Chondrocyte (in vitro differentiated cells): ENCODE measurements around the gene DKC1. TPM values are rescaled to one million over a fixed set of nuclear protein-coding genes. Genes with fewer than 3 reads are reported as not detected.
A peak's percentile ranks its signal among the peaks of the same experiment; 100 is the strongest.

Experiments
- DNase-seq: peaks from one replicate; pipeline ENCODE4 v3.0.0; 2021; ENCODE audit warnings: mixed read lengths, low spot score
- H3K27ac Mint-ChIP-seq: one replicate; pipeline ENCODE4 v1.8.0; 2021; ENCODE audit warnings: mild to moderate bottlenecking, moderate library complexity, mixed read lengths; ENCODE audit not compliant: unreplicated experiment
- H3K27me3 Mint-ChIP-seq: 2 replicates; pipeline ENCODE4 v1.8.0; 2021; ENCODE audit warnings: low read depth, mixed read lengths
- H3K36me3 Mint-ChIP-seq: 2 replicates; pipeline ENCODE4 v1.8.0; 2021; ENCODE audit warnings: low read depth, mixed read lengths
- H3K4me1 Mint-ChIP-seq: 2 replicates; pipeline ENCODE4 v1.8.0; 2021; ENCODE audit warnings: low read depth, mild to moderate bottlenecking, mixed read lengths
- H3K4me3 Mint-ChIP-seq: one replicate; pipeline ENCODE4 v1.8.0; 2021; ENCODE audit warnings: mild to moderate bottlenecking, moderate library complexity, mixed read lengths; ENCODE audit not compliant: unreplicated experiment
- H3K9me3 Mint-ChIP-seq: 2 replicates; pipeline ENCODE4 v1.8.0; 2021; ENCODE audit warnings: low read depth, mixed read lengths
- total RNA-seq: library from RNA; stranded (reverse); gene quantifications from 3 replicates; pipeline ENCODE4 v1.2.1, GENCODE V29; 2021
- TF ChIP-seq, protein P1 (sequence below): fragments of 200-600 bp; sonication (generic); IDR thresholded peaks from 2 replicates; pipeline ENCODE4 v1.5.0; 2021; ENCODE audit warnings: antibody characterized with exemption, mild to moderate bottlenecking, moderate library complexity

Gene DKC1
- total RNA-seq, 1 donor from 2014 or later = 31.1 TPM

- Mint-ChIP-seq H3K4me3 (no peak overlapping the region), H3K36me3 (no peaks in the 10 kb centered on the region), H3K4me1 (peaks cover 61% of the 10 kb centered on the region), H3K9me3 (peaks cover 5% of the 10 kb centered on the region), H3K27ac (peak overlapping the region; percentile 76), H3K27me3 (no peaks in the 10 kb centered on the region)
- TF ChIP-seq, protein P1, sequence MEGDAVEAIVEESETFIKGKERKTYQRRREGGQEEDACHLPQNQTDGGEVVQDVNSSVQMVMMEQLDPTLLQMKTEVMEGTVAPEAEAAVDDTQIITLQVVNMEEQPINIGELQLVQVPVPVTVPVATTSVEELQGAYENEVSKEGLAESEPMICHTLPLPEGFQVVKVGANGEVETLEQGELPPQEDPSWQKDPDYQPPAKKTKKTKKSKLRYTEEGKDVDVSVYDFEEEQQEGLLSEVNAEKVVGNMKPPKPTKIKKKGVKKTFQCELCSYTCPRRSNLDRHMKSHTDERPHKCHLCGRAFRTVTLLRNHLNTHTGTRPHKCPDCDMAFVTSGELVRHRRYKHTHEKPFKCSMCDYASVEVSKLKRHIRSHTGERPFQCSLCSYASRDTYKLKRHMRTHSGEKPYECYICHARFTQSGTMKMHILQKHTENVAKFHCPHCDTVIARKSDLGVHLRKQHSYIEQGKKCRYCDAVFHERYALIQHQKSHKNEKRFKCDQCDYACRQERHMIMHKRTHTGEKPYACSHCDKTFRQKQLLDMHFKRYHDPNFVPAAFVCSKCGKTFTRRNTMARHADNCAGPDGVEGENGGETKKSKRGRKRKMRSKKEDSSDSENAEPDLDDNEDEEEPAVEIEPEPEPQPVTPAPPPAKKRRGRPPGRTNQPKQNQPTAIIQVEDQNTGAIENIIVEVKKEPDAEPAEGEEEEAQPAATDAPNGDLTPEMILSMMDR = no peak
- no peak for DNase-seq
Measured at GRCh38 chrX:154727871-154728270, 34.8 kb upstream of the DKC1 start.

- H3K27ac Mint-ChIP-seq = no peak overlapping the region
- no peak for DNase-seq
- peaks cover 69% of the 10 kb centered on the region for H3K4me1 Mint-ChIP-seq
- H3K36me3 Mint-ChIP-seq = no peaks in the 10 kb centered on the region
- H3K27me3 Mint-ChIP-seq = no peaks in the 10 kb centered on the region
- TF ChIP-seq, protein P1 = no peak
- H3K9me3 Mint-ChIP-seq = peaks cover 2% of the 10 kb centered on the region
- H3K4me3 Mint-ChIP-seq = no peak overlapping the region
Measured at GRCh38 chrX:154728431-154729190, 34.1 kb upstream of the DKC1 start.

GRCh38 chrX:154729439-154729838 is 33.2 kb upstream of the DKC1 start:
- no peak overlapping the region for H3K4me3 Mint-ChIP-seq
- DNase-seq = no peak
- no peaks in the 10 kb centered on the region for H3K36me3 Mint-ChIP-seq
- H3K27me3 Mint-ChIP-seq = no peaks in the 10 kb centered on the region
- TF ChIP-seq, protein P1 = no peak
- H3K27ac Mint-ChIP-seq = peak overlapping the region; percentile 74
- peaks cover 2% of the 10 kb centered on the region for H3K9me3 Mint-ChIP-seq
- H3K4me1 Mint-ChIP-seq = peaks cover 77% of the 10 kb centered on the region

GRCh38 chrX:154730253-154730891 is 32.3 kb upstream of the DKC1 start:
- TF ChIP-seq, protein P1 = no peak
- Mint-ChIP-seq H3K27ac (peak overlapping the region; percentile 74), H3K27me3 (no peaks in the 10 kb centered on the region), H3K36me3 (no peaks in the 10 kb centered on the region), H3K4me3 (no peak overlapping the region), H3K4me1 (peaks cover 86% of the 10 kb centered on the region), H3K9me3 (peaks cover 2% of the 10 kb centered on the region)
- DNase-seq = no peak

- peaks cover 90% of the 10 kb centered on the region for H3K4me1 Mint-ChIP-seq
- no peaks in the 10 kb centered on the region for H3K36me3 Mint-ChIP-seq
- no peaks in the 10 kb centered on the region for H3K27me3 Mint-ChIP-seq
- no peak overlapping the region for H3K27ac Mint-ChIP-seq
- H3K9me3 Mint-ChIP-seq = peaks cover 2% of the 10 kb centered on the region
- TF ChIP-seq, protein P1 = no peak
- H3K4me3 Mint-ChIP-seq = no peak overlapping the region
- DNase-seq = no peak
Measured at GRCh38 chrX:154731184-154731583, 31.5 kb upstream of the DKC1 start.
